Measurements from ENCODE around the gene MX2.

GRCh38 chr21:41342035-41342434 is 19.8 kb upstream of the MX2 start:
- TF ChIP-seq CTCF (IDR thresholded peaks at IDR 0.05), result no peak
- TF ChIP-seq POLR2A (IDR thresholded peaks at IDR 0.05), result no peak

Data from adrenal gland (tissue), 5 donors.